ENCODE data around the gene NPPB.
A peak's percentile ranks its signal among the peaks of the same experiment; 100 is the strongest.

The NPPB gene

DNA sequence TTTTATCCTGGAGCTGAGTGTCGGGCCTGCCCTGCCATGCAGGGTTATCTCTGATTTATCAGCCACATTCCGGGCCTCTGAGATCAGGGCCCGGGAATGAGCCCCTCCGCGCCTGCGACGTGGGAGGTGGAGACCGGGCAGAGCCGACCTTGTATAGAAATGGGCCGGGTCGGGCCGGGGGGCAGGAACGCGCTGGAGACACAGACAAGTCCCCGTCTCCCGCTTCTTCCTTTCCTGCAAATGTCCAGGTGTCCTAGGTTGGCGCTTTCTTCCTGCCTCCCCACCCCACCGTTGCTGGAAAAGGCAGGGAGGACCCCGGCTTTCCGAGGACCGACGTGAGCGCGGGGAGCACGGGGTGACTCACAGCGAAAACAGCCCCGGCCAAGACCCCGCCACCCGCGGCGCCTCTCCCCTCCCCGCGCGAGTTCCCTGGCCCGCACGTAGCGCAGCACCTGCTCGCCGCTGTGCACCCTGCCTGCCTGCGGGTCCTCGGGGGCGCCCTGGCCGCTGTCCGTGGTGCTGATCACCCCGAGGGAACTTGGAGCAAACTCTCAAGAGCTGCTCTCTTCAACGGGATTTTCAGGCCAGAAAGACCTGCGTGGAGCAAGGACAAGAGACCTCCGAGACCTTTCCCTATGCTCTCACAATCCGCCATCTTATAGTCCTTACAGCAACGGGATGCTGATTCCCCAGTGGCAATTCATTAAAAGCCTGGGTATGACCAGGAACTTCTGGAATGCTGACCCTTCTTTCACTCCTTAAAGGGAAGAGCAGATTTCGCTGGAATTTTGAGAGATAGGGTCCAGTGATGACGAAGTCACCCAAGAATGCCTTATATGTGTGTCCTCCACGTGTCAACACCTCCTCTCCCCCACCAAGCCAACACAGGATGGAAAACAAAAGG is 475 bp upstream of the NPPB start:
- FAIRE-seq (peak; percentile 20), DNase-seq (ENCODE audit: insufficient read length, low spot score) (peak; percentile 80)

DNA sequence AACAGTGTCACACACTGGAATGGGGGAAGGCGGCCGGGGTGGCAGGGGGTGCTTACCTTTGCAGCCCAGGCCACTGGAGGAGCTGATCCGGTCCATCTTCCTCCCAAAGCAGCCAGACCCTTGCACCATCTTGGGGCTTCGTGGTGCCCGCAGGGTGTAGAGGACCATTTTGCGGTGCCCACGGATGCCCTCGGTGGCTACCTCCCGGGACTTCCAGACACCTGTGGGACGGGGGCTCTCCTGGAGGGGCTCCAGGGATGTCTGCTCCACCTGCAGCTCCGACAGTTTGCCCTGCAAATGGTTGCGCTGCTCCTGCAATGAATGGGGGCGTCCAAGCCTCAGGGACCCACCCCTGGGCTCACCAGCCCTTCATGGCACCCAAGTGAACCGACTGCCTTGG is 587 bp downstream of the NPPB start:
- FAIRE-seq (no peak), DNase-seq (ENCODE audit: insufficient read length, low spot score) (no peak)

DNA sequence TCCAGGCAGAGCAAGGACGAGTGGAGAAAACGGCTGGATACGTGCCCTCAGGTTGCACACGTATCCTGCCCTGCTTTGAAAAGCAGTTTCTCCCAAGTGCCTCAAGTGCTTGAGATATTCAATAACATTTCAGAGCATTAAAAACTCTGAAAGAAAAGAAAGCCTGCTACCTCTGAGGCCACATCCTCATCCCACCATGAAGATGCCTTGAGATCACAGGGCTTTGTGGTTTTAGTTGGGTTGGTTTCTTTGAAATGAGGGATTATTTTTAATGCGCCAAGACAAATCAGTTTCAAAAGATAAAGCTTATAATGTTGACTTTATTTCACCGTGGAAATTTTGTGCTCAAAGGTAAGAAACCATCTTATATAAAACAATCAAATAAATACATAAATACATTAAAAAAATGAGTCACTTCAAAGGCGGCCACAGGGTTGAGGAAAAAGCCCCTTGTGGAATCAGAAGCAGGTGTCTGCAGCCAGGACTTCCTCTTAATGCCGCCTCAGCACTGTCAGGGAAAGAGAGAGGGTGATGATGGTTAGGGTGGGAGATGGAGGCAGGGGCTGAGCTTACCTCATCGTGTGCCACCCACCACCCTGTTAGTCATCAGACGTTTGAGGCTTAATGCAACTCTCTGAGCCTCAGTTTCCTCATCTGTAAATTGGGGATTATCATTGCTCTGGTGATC is 1.4 kb downstream of the NPPB start:
- DNase-seq (ENCODE audit: insufficient read length, low spot score) (no peak), FAIRE-seq (no peak)

DNA sequence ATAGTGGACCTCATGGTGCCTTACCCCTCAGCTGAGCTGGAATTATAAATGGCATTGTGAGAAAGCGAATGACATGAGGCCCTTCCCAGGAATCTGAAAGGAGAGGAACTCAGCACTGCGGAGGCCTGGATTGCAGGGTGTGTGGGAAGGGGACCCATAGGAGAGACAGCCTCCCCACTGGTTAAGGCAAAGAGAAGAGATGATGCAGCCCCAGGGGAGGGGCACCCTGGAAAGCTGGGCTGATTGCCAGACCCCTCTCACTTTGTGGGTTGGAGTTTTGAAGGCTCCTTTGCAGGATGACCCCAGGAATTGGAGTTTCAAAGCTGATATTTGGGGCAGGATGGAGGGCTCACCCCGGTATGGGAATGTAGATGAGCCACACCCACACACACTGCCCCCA is 2.0 kb downstream of the NPPB start:
- FAIRE-seq (no peak), DNase-seq (ENCODE audit: insufficient read length, low spot score) (no peak)

DNA sequence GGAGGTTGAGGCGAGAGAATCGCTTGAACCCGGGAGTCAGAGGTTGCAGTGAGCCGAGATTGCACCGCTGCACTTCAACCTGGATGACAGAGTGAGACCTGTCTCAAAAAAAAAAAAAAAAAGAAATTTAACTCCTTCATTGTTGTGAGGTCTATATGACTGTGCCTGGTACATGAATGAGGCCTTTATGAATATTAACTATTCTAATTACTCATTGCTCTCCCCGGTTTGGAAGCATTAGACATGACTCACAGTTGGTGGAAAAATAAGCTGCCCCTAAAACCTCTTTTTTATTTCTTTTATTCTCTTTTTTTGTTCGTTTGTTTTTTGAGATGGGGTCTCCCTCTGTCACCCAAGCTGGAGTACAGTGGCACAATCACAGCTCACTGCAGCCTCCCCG is 3.3 kb downstream of the NPPB start:
- DNase-seq (ENCODE audit: insufficient read length, low spot score) (no peak), FAIRE-seq (no peak)

DNA sequence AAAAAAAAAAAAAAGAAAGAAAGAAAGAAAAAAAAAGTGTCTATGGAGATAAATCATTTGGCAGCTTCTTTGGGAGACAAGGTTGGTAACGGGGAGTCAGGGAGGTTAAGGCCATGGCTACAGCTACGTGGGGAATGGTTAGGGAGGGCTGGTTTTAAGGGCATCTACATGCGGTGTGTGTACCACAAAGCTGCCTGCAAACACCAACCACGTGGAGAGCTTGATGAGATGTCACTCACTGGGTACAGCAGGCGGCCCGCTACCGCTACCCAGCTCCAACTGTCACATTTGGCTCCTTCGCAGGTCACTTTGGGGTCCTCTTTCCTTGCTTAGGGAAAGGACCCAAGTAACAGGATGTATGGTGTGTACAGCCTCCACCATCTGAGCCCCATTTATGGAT is 4.2 kb downstream of the NPPB start:
- FAIRE-seq (no peak), DNase-seq (ENCODE audit: insufficient read length, low spot score) (no peak)

DNA sequence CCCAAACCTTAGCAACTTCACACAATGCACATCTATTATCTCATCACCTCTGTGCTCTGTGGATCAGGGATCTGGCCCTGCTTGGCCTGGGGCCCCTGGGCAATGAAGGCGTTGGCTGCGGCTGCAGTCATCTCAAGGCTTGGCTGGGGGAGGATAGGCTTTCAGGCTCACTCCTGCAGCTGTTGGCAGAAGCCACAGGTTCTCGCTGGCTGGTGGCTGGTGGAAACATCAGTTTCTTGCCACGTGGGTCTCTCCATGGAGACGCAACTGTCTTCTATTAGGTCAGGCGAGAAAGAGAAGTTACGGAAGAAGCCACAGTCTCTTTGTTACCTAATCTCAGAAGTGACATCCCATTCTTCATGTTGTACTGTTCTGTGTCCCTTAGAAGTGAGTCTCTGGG is 7.6 kb downstream of the NPPB start:
- FAIRE-seq (no peak), DNase-seq (ENCODE audit: insufficient read length, low spot score) (no peak)

DNA sequence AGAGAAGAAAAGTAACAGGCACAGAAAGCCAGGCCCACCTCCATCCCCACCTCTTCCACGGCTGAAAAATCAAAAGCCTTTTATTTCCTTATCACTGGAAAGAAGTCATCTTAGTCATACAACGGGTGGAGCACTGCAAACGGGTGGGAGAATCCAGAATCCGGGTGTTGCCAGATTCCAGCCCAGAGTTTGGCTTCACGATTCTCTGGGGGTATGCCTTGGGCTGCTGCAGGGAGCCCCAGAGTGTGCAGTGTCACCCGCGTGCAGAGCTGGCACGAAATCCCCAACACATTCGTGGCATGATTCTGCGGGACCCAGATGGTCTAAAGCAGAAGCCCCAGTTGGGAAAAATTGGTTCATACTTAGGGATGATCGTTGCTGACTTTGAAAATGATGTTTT is 8.6 kb downstream of the NPPB start:
- FAIRE-seq (no peak), DNase-seq (ENCODE audit: insufficient read length, low spot score) (no peak)

- FAIRE-seq (no peak), DNase-seq (ENCODE audit: insufficient read length, low spot score) (no peak)
Measured at GRCh38 chr1:11848373-11848700, 10.4 kb downstream of the NPPB start.

- DNase-seq (ENCODE audit: insufficient read length, low spot score) (no peak), FAIRE-seq (no peak)
Measured at GRCh38 chr1:11847667-11848372, 10.9 kb downstream of the NPPB start, which contains the start of gene NPPA. NPPA (minus strand) TSS chr1:11847783; CDS start chr1:11847684, 99 bp downstream.

GRCh38 chr1:11845641-11846335 is 13.0 kb downstream of the NPPB start:
- DNase-seq (ENCODE audit: insufficient read length, low spot score) (peak; percentile 27), FAIRE-seq (peak; percentile 20)

DNA sequence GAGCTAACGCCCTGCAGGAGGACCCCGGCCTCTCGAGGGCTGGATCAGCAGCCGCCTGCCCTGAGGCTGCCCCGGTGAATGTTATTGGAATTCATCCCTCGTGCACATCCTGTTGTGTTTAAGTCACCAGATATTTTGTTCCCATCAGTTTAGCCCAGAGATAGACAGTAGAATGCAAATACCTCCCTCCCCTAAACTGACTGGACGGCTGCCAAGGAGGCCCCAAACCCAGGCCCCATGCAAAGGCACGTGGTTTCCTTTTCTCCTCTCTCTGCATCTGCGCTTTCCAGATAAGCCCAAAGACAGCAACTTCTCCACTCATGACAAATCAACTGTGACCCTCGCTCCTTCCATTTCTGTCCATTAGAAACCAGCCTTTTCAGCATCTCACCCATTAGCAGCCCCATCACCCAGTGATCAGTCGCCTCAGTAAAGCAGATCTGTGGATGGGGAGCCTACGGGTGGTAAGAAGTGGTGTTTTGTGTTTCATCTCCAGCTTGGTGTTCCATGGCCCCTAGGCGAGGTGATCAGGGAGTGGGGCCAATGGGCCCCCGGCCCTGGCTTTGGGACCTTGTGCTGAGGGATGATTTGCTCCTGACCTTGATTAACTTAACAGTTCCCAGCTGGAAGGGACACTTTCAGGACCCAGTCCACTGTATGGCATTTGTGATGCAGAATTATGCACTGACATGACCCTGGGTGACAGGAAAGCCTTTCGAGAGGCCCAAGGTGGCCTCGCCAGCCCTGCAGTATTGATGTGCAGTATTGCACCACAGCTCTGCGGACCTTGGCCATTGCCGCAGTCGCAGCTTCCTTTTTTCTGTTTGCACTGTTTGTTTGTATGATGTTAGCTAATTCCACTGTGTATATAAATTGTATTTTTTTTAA is 16.3 kb downstream of the NPPB start:
- DNase-seq (ENCODE audit: insufficient read length, low spot score) (no peak), FAIRE-seq (no peak)

DNA sequence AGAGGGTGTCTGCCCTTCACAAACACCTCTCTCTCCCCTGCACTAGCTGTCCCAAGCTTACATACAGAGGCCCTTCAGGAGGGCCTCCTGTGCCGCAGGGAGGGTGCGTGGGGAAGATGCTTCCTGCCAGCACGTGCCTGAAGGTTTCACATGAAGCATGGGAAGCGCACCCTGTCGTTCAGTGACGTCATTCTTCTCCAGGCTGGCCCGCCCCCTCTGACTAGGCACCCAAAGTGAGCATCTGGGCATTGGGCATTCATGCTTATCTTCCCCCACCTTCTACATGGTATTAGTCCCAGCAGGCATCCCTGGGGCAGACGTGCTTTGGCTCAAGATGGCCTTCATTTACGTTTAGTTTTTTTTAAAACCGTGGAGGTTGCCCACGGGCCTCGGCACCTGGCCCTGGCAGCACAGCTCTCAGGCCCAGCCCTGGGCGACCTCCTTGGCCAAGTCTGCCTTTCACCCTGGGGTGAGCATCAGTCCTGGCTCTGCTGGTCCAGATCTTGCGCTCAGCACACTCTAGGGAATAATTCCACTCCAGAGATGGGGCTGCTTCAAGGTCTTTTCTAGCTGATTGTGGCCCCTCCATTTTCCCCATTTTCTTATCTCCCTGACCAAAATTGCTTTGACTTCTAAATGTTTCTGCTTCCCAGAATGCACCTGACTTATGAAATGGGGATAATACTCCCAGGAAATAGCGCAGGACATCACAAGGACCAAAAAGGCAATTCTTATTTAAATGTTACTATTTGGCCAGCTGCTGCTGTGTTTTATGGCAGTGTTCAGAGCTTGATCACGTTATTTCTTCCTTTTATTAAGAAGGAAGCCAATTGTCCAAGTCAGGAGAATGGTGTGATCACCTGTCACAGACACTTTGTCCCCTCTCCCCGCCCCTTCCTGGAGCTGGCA is 17.2 kb downstream of the NPPB start:
- no peak for FAIRE-seq
- DNase-seq (ENCODE audit: insufficient read length, low spot score) = no peak

GRCh38 chr1:11839727-11840705 is 18.7 kb downstream of the NPPB start:
- no peak for DNase-seq (ENCODE audit: insufficient read length, low spot score)
- no peak for FAIRE-seq

GRCh38 chr1:11838349-11839272 is 20.1 kb downstream of the NPPB start:
- peak; percentile 86 for DNase-seq (ENCODE audit: insufficient read length, low spot score)
- FAIRE-seq = peak; percentile 20

GRCh38 chr1:11837767-11838348 is 20.9 kb downstream of the NPPB start:
- no peak for FAIRE-seq
- no peak for DNase-seq (ENCODE audit: insufficient read length, low spot score)

Data from HTR-8/SVneo (cell line).